ENCODE data around the gene ALS2CL. TPM values are rescaled to one million over a fixed set of nuclear protein-coding genes. Genes with fewer than 3 reads are reported as not detected.

The ALS2CL gene
- total and polyA plus RNA-seq, 2 donors (not counting 3 experiments of a cell fraction or from before 2014, with no cell fraction given) = 7.8 to 10.1 TPM

DNA sequence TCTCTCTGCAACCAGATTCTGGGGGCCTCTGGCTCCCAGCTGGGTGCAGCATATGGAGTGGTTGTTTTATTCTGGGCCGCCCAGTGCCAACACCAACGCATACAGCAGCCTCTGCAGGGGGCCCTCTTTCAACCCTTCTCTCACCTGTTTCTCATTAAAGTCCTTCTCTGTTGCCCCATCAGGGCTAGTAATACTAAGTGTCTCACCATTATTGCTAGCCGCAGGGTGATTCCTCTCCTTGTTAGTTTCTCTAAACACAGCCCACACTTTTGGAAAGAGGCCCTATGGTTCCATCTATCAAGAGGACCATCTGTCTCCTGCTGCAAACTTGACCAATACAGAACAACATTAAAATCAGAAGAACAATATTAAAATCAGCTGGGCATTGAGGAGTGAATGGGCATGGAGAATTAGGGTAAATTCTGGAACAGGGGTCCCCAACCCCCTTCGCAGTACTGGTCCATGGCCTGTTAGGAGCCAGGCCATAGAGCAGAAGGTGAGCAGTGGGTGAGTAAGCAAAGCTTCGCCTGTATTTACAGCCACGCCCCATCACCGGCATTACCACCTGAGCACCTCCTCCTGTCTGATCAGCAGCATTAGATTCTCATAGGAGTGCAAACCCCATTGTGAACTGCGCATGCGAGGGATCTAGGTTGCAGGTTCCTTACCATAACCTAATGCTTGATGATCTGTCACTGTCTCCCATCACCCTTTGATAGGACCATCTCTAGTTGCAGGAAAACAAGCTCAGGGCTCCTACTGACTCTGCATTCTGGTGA is 36.5 kb downstream of the ALS2CL start:
- no peaks in the 10 kb centered on the region for H3K9me1 ChIP-seq (replicated peaks; ENCODE audit: control insufficient read depth, extremely low read depth, insufficient read depth, low read length)
- intact Hi-C loops (cut with micrococcal nuclease) (no loop called here), dilution Hi-C loops (cut with MboI; ENCODE audit: extremely low pct_ligation_motif_present, low sequenced_read_pairs) (no loop called here)
- no peaks in the 10 kb centered on the region for H3K36me3 ChIP-seq (ENCODE audit: control insufficient read depth in 2 of 2, extremely low read depth in 1 of 2, insufficient read depth in 2 of 2, low read length in 2 of 2)
- no peak overlapping the region for H2AFZ ChIP-seq (ENCODE audit: low read depth, low read length)
- TF ChIP-seq, protein P1, sequence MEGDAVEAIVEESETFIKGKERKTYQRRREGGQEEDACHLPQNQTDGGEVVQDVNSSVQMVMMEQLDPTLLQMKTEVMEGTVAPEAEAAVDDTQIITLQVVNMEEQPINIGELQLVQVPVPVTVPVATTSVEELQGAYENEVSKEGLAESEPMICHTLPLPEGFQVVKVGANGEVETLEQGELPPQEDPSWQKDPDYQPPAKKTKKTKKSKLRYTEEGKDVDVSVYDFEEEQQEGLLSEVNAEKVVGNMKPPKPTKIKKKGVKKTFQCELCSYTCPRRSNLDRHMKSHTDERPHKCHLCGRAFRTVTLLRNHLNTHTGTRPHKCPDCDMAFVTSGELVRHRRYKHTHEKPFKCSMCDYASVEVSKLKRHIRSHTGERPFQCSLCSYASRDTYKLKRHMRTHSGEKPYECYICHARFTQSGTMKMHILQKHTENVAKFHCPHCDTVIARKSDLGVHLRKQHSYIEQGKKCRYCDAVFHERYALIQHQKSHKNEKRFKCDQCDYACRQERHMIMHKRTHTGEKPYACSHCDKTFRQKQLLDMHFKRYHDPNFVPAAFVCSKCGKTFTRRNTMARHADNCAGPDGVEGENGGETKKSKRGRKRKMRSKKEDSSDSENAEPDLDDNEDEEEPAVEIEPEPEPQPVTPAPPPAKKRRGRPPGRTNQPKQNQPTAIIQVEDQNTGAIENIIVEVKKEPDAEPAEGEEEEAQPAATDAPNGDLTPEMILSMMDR (IDR thresholded peaks at IDR 0.05; ENCODE audit: extremely low read depth in 1 of 2, insufficient read depth in 1 of 2, low read depth in 1 of 2, low read length in 2 of 2) = no peak
- TF ChIP-seq POLR2AphosphoS5 (IDR thresholded peaks at IDR 0.05; ENCODE audit: insufficient read depth, low read depth, low read length) = no peak
- TF ChIP-seq, protein P2, sequence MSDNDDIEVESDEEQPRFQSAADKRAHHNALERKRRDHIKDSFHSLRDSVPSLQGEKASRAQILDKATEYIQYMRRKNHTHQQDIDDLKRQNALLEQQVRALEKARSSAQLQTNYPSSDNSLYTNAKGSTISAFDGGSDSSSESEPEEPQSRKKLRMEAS (IDR thresholded peaks at IDR 0.05; ENCODE audit: insufficient read depth, insufficient read length) = no peak
- TF ChIP-seq FOS (IDR thresholded peaks at IDR 0.05; ENCODE audit: borderline replicate concordance, insufficient read depth, low read length) = no peak
- TF ChIP-seq EZH2 (IDR thresholded peaks at IDR 0.05; ENCODE audit: borderline replicate concordance, low read depth, low read length, severe bottlenecking) = no peak
- TF ChIP-seq GATA2 (IDR thresholded peaks at IDR 0.05; ENCODE audit: insufficient read depth, insufficient read length, low read depth, low read length) = no peak
- TF ChIP-seq JUN (IDR thresholded peaks at IDR 0.05; ENCODE audit: borderline replicate concordance, insufficient read depth, insufficient read length, low read depth) = no peak
- TF ChIP-seq POLR2A (IDR thresholded peaks at IDR 0.05; ENCODE audit: low read depth, low read length) = no peak
- no peak for TF ChIP-seq MYC (IDR thresholded peaks at IDR 0.05; ENCODE audit: low read depth, low read length)
- no peaks in the 10 kb centered on the region for H3K79me2 ChIP-seq (ENCODE audit: control insufficient read depth, insufficient read depth, low read length)
- DNase-seq (ENCODE audit: low read depth, low spot score) (no peak), FAIRE-seq (no peak)
- no peaks in the 10 kb centered on the region for H3K9me3 ChIP-seq (replicated peaks; ENCODE audit: control insufficient read depth, insufficient read depth, low read length)
- H3K27ac ChIP-seq (ENCODE audit: insufficient read depth, low read depth, low read length) = no peak overlapping the region
- no TSS peak for BruUV-seq (replicated peaks)
- no peak overlapping the region for H3K4me2 ChIP-seq (ENCODE audit: insufficient read depth, low read length)
- no peak overlapping the region for H3K9ac ChIP-seq (replicated peaks; ENCODE audit: extremely low read depth, insufficient read depth, low read length)
- CTCF ChIA-PET = interaction anchor here (1.7 kb wide), 1 partner anchor 168 kb away, joined by 5 read pairs; no protein-coding TSS in a partner anchor
- H3K4me1 ChIP-seq (ENCODE audit: control insufficient read depth, extremely low read depth, insufficient read depth, low read length) = no peaks in the 10 kb centered on the region
- H3K4me3 ChIP-seq (replicated peaks in 1 of 3; ENCODE audit: insufficient read depth in 1 of 3, low read depth in 1 of 3, low read length in 3 of 3) = no peak overlapping the region
- POLR2A ChIA-PET = no interaction called here
- no peaks in the 10 kb centered on the region for H4K20me1 ChIP-seq (replicated peaks; ENCODE audit: control insufficient read depth, extremely low read depth, insufficient read depth, low read length)
- peaks cover 0 to 1% of the 10 kb centered on the region in 2 experiments for H3K27me3 ChIP-seq (ENCODE audit: control insufficient read depth in 2 of 2, insufficient read depth in 2 of 2, low read length in 2 of 2)

Measured in endothelial cell of umbilical vein (primary cell).